H1 (cell line): ENCODE results near the gene MYO7B. TPM values are rescaled to one million over a fixed set of nuclear protein-coding genes. Genes with fewer than 3 reads are reported as not detected.

Source experiments
- CTCF ChIA-PET: fragments of 300-600 bp; sonication (Branson Sonifier 250); formaldehyde crosslinking; loops from one replicate; lab custom pipeline; 2021; ENCODE audit not compliant: partially characterized antibody; lab: Charles Lee
- POLR2A ChIA-PET: fragments of 300-600 bp; sonication (Branson Sonifier 250); formaldehyde crosslinking; loops from one replicate; lab custom pipeline; 2021; ENCODE audit warnings: inconsistent platforms; ENCODE audit not compliant: partially characterized antibody; lab: Charles Lee
- DNase-seq, 2 experiments: peaks; one replicate each; pipeline versions ENCODE4 v3.0.0 to v3.0.0-alpha.2; 2010 to 2022; ENCODE audit warnings: low spot score in 2 of 2, low read depth in 1 of 2, mixed read lengths in 1 of 2
- FAIRE-seq: peaks from 2 replicates; lab custom pipeline; 2011; peaks lifted over from hg19 to GRCh38; lab: Jason Lieb, UNC
- H2AFZ ChIP-seq: 2 replicates; pipeline ENCODE4 v1.8.1; 2012; ENCODE audit warnings: low read length, inconsistent platforms
- H2AK5ac ChIP-seq: 2 replicates; pipeline ENCODE4 v1.6.1; 2013; ENCODE audit warnings: low read depth, low read length
- H2BK120ac ChIP-seq: replicated peaks from 2 replicates; pipeline ENCODE3; 2013; ENCODE audit warnings: low read depth, low read length, inconsistent platforms
- H2BK12ac ChIP-seq: 2 replicates; pipeline ENCODE4 v1.6.1; 2013; ENCODE audit warnings: low read depth, low read length
- H2BK15ac ChIP-seq: 2 replicates; pipeline ENCODE4 v1.6.1; 2013; ENCODE audit warnings: low read length
- H2BK20ac ChIP-seq: 2 replicates; pipeline ENCODE4 v1.6.1; 2013; ENCODE audit warnings: low read length
- H2BK5ac ChIP-seq: 2 replicates; pipeline ENCODE4 v1.6.1; 2013; ENCODE audit warnings: low read depth, low read length
- H3K14ac ChIP-seq: 2 replicates; pipeline ENCODE4 v1.6.1; 2013; ENCODE audit warnings: inconsistent platforms; ENCODE audit not compliant: insufficient read length
- H3K18ac ChIP-seq: 2 replicates; pipeline ENCODE4 v1.6.1; 2013; ENCODE audit warnings: low read length; ENCODE audit errors: extremely low read depth
- H3K23ac ChIP-seq: 2 replicates; pipeline ENCODE4 v1.6.1; 2013; ENCODE audit warnings: inconsistent platforms; ENCODE audit not compliant: insufficient read length
- H3K23me2 ChIP-seq: 2 replicates; pipeline ENCODE4 v1.6.1; 2013; ENCODE audit warnings: low read depth, low read length
- H3K27ac ChIP-seq: 2 replicates; pipeline ENCODE4 v1.6.1; 2011; ENCODE audit warnings: low read depth, low read length, inconsistent platforms
- H3K27me3 ChIP-seq, 4 experiments: replicated peaks in 1 of 4; 1 replicate in 1 of 4; 2 replicates in 3 of 4; pipeline versions ENCODE4 v1.6.1 to v1.8.1; 2011 to 2013; ENCODE audit warnings: low read length in 3 of 4, mild to moderate bottlenecking in 3 of 4, inconsistent platforms in 2 of 4, mixed read lengths in 2 of 4, moderate library complexity in 1 of 4; ENCODE audit not compliant: control insufficient read depth in 3 of 4, insufficient read depth in 3 of 4; ENCODE audit errors: extremely low read depth in 1 of 4
- H3K36me3 ChIP-seq, 4 experiments: 2 replicates each; pipeline versions ENCODE4 v1.6.1 to v1.8.1; 2011 to 2013; ENCODE audit warnings: mild to moderate bottlenecking in 4 of 4, low read length in 3 of 4, moderate library complexity in 2 of 4, control low read depth in 1 of 4, inconsistent platforms in 1 of 4; ENCODE audit not compliant: insufficient read depth in 4 of 4, control insufficient read depth in 2 of 4
- H3K4ac ChIP-seq: replicated peaks from 2 replicates; pipeline ENCODE3; 2013; ENCODE audit warnings: low read length, low read depth, mixed read lengths, inconsistent platforms; ENCODE audit not compliant: insufficient read length
- H3K4me1 ChIP-seq, 4 experiments: replicated peaks in 1 of 4; 1 replicate in 1 of 4; 2 replicates in 3 of 4; pipeline versions ENCODE4 v1.6.1 to v1.8.1; 2011 to 2013; ENCODE audit warnings: low read length in 3 of 4, inconsistent platforms in 2 of 4, mixed read lengths in 1 of 4; ENCODE audit not compliant: insufficient read depth in 4 of 4, control insufficient read depth in 3 of 4
- H3K4me2 ChIP-seq, 2 experiments: 2 replicates each; pipeline versions ENCODE4 v1.6.1 to v1.8.1; 2011 to 2013; ENCODE audit warnings: low read depth in 2 of 2, low read length in 2 of 2, control low read depth in 1 of 2, inconsistent platforms in 1 of 2, mild to moderate bottlenecking in 1 of 2; ENCODE audit not compliant: insufficient read depth in 1 of 2
- H3K4me3 ChIP-seq, 4 experiments: fragments of 200-600, 300-600 bp in 1 of 4; sonication (generic), shearing (Covaris generic), sonication (Bioruptor Twin) in 1 of 4; 2 replicates each; pipeline versions ENCODE4 v1.5.1 to v1.8.1; 2011 to 2016; ENCODE audit warnings: low read length in 4 of 4, low read depth in 3 of 4, control low read depth in 2 of 4, inconsistent platforms in 2 of 4, mild to moderate bottlenecking in 2 of 4, mixed read lengths in 1 of 4, moderate library complexity in 1 of 4; ENCODE audit not compliant: insufficient read depth in 2 of 4; ENCODE audit errors: extremely low read depth in 1 of 4
- H3K56ac ChIP-seq: replicated peaks from 2 replicates; pipeline ENCODE3; 2013; ENCODE audit warnings: low read depth, mild to moderate bottlenecking, mixed read lengths, low read length, inconsistent platforms; ENCODE audit not compliant: insufficient read length
- H3K79me1 ChIP-seq: 2 replicates; pipeline ENCODE4 v1.6.1; 2013; ENCODE audit warnings: low read depth, low read length, control low read depth
- H3K79me2 ChIP-seq, 2 experiments: 2 replicates each; pipeline versions ENCODE4 v1.6.1 to v1.8.1; 2012 to 2013; ENCODE audit warnings: low read length in 2 of 2, mild to moderate bottlenecking in 2 of 2, inconsistent platforms in 1 of 2; ENCODE audit not compliant: insufficient read depth in 2 of 2, control insufficient read depth in 1 of 2
- H3K9ac ChIP-seq, 4 experiments: replicated peaks in 1 of 4; 1 replicate in 1 of 4; 2 replicates in 3 of 4; pipeline versions ENCODE4 v1.6.1 to v1.8.1; 2011 to 2013; ENCODE audit warnings: low read depth in 3 of 4, low read length in 3 of 4, control low read depth in 2 of 4, mild to moderate bottlenecking in 2 of 4, moderate library complexity in 2 of 4, inconsistent platforms in 1 of 4; ENCODE audit errors: extremely low read depth in 1 of 4
- H3K9me3 ChIP-seq, 2 experiments: 2 replicates each; pipeline versions ENCODE4 v1.6.1 to v1.8.1; 2012 to 2013; ENCODE audit warnings: mild to moderate bottlenecking in 2 of 2, moderate library complexity in 2 of 2, control low read depth in 1 of 2, inconsistent platforms in 1 of 2, low read depth in 1 of 2, low read length in 1 of 2, mixed read lengths in 1 of 2; ENCODE audit not compliant: insufficient read depth in 2 of 2
- H4K20me1 ChIP-seq, 2 experiments: replicated peaks in 1 of 2; 2 replicates each; pipeline versions ENCODE3 to v1.8.1; 2011 to 2013; ENCODE audit warnings: inconsistent platforms in 2 of 2, low read length in 2 of 2, mild to moderate bottlenecking in 1 of 2; ENCODE audit not compliant: insufficient read depth in 2 of 2, control insufficient read depth in 1 of 2
- H4K5ac ChIP-seq: 2 replicates; pipeline ENCODE4 v1.6.1; 2013; ENCODE audit warnings: low read length, low read depth, mixed read lengths, inconsistent platforms; ENCODE audit not compliant: insufficient read length
- H4K8ac ChIP-seq: 2 replicates; pipeline ENCODE4 v1.8.0; 2013; ENCODE audit warnings: mild to moderate bottlenecking, moderate library complexity, low read length, inconsistent platforms; ENCODE audit not compliant: insufficient read depth; ENCODE audit errors: extremely low read depth
- H4K91ac ChIP-seq: replicated peaks from 2 replicates; pipeline ENCODE3; 2013; ENCODE audit warnings: low read length, mixed read lengths, inconsistent platforms; ENCODE audit not compliant: insufficient read length
- CEBPB ChIP-seq: IDR thresholded peaks from 2 replicates; pipeline ENCODE4 v1.6.1; 2012; ENCODE audit warnings: low read depth, low read length
- CHD1 ChIP-seq: IDR thresholded peaks from 2 replicates; pipeline ENCODE4 v1.6.1; 2012; ENCODE audit warnings: low read depth, low read length, improper control_type of control experiment
- EGR1 ChIP-seq: IDR thresholded peaks from 2 replicates; pipeline ENCODE4 v1.6.1; 2011; ENCODE audit warnings: low read depth, low read length, borderline replicate concordance
- EP300 ChIP-seq, 2 experiments: IDR thresholded peaks; 1 replicate in 1 of 2; 2 replicates in 1 of 2; pipeline ENCODE4 v1.6.1; 2011 to 2012; ENCODE audit warnings: low read depth in 2 of 2, low read length in 2 of 2, mild to moderate bottlenecking in 2 of 2, borderline replicate concordance in 1 of 2, inconsistent platforms in 1 of 2, moderate library complexity in 1 of 2
- FOSL1 ChIP-seq: IDR thresholded peaks from 2 replicates; pipeline ENCODE4 v1.6.1; 2011; ENCODE audit warnings: mild to moderate bottlenecking, low read depth, low read length, moderate library complexity; ENCODE audit not compliant: insufficient read depth
- HDAC6 ChIP-seq: IDR thresholded peaks from one replicate; pipeline ENCODE4 v1.7.1; 2012; ENCODE audit warnings: low read depth, mild to moderate bottlenecking, inconsistent platforms, low read length, moderate library complexity
- KDM5A ChIP-seq: fragments of 200-600 bp; IDR thresholded peaks from 2 replicates; pipeline ENCODE4 v1.7.1; 2012; ENCODE audit warnings: mild to moderate bottlenecking, low read length, inconsistent platforms, mixed read lengths
- RXRA ChIP-seq: IDR thresholded peaks from 2 replicates; pipeline ENCODE4 v1.6.1; 2011; ENCODE audit warnings: low read depth, mild to moderate bottlenecking, low read length, moderate library complexity; ENCODE audit not compliant: insufficient read depth
- SP2 ChIP-seq: IDR thresholded peaks from 2 replicates; pipeline ENCODE4 v1.6.1; 2012; ENCODE audit warnings: mild to moderate bottlenecking, low read length, inconsistent platforms
- TAF1 ChIP-seq: IDR thresholded peaks from 2 replicates; pipeline ENCODE4 v1.6.1; 2011; ENCODE audit warnings: mild to moderate bottlenecking, low read depth, low read length
- TAF7 ChIP-seq: optimal IDR thresholded peaks from 2 replicates; pipeline ENCODE3; 2011; ENCODE audit warnings: low read depth, mild to moderate bottlenecking, inconsistent platforms, low read length, moderate library complexity, borderline replicate concordance
- TCF12 ChIP-seq: IDR thresholded peaks from 2 replicates; pipeline ENCODE4 v1.6.1; 2011; ENCODE audit warnings: low read depth, mild to moderate bottlenecking, low read length
- WGBS, 2 experiments: shearing (Covaris generic) in 1 of 2; methylation state at CpG; one replicate each; pipeline versions ENCODE4 v1.1.6 to v1.1.7; 2013 to 2015; ENCODE audit warnings: low lambda C conversion rate in 2 of 2, mixed read lengths in 2 of 2, inconsistent platforms in 1 of 2, low coverage in 1 of 2, missing lambda C conversion rate in 1 of 2; ENCODE audit not compliant: insufficient replicate concordance in 2 of 2, insufficient coverage in 1 of 2, insufficient read length in 1 of 2; ENCODE audit errors: extremely low coverage in 1 of 2, missing lambda C conversion rate in 1 of 2; 5-methylcytosine and 5-hydroxymethylcytosine counted together
- polyA plus RNA-seq, 7 experiments: library from polyadenylated mRNA; depleted of rRNA in 3 of 7; stranded (reverse) in 5 of 7; unstranded in 2 of 7; fragments of >200 nt in 5 of 7; fragments of 200-250 nt in 2 of 7; gene quantifications; 1 replicate in 5 of 7; 2 replicates in 1 of 7; 4 replicates in 1 of 7; pipeline versions ENCODE4 v1.2.1 to v1.2.3, GENCODE V29; 2011 to 2013; ENCODE audit warnings: missing spikeins in 2 of 7, mixed read lengths in 2 of 7
- total RNA-seq: library from RNA; stranded (reverse); fragmentation: NEBNext Ultra II Directional; extraction: Animal tissue kit (Norgen Biotek cat#: 25700); gene quantifications from 2 replicates; pipeline ENCODE4 v1.2.1, GENCODE V29; 2021

MYO7B gene
- total and polyA plus RNA-seq, 2 of the 8 experiments (the other 6 are each of a cell fraction or from before 2014, with no cell fraction given) = not detected

- H3K23ac ChIP-seq = no peak overlapping the region
- no peak overlapping the region for H3K27ac ChIP-seq
- no peak overlapping the region for H4K8ac ChIP-seq
- no peaks in the 10 kb centered on the region for H3K9me3 ChIP-seq
- DNase-seq (no peak), FAIRE-seq (no peak)
- no peak overlapping the region for H3K56ac ChIP-seq
- H3K23me2 ChIP-seq = peaks cover 3% of the 10 kb centered on the region; the same call in 1 of the 2 replicates
- H3K9ac ChIP-seq = no peak overlapping the region
- H3K18ac ChIP-seq = no peak overlapping the region
- no peak overlapping the region for H2BK120ac ChIP-seq
- no peaks in the 10 kb centered on the region for H3K36me3 ChIP-seq
- H3K4me2 ChIP-seq = no peak overlapping the region
- no peak overlapping the region for H3K4ac ChIP-seq
- no peaks in the 10 kb centered on the region for H4K20me1 ChIP-seq
- no peak overlapping the region for H2BK20ac ChIP-seq
- 90% methylated on average over 13 of the region's 14 CpGs; no CpG with 5 or more reads in 1 of the 2 experiments for WGBS, 2 experiments
- H3K79me1 ChIP-seq = no peaks in the 10 kb centered on the region
- H2BK5ac ChIP-seq = no peak overlapping the region
- ChIA-PET POLR2A (no interaction called here), CTCF (interaction anchor here (0.8 to 4.1 kb wide), 4 partner anchors 11 to 70 kb away, joined by 4 to 15 read pairs (median 5); no protein-coding TSS in a partner anchor)
- H2AK5ac ChIP-seq = no peak overlapping the region
- no peak overlapping the region for H2AFZ ChIP-seq
- H3K27me3 ChIP-seq = peaks cover 9 to 33% (median 25%) of the 10 kb centered on the region in 4 experiments
- no peaks in the 10 kb centered on the region for H3K79me2 ChIP-seq
- no peak overlapping the region for H2BK15ac ChIP-seq
- no peak overlapping the region for H2BK12ac ChIP-seq
- no peak overlapping the region for H4K91ac ChIP-seq
- no peak overlapping the region for H4K5ac ChIP-seq
- peaks cover 0 to 3% (median 0%) of the 10 kb centered on the region in 4 experiments; a peak in 4 of 7 replicates for H3K4me1 ChIP-seq
- no peak overlapping the region for H3K14ac ChIP-seq
- no peak overlapping the region for H3K4me3 ChIP-seq
- no peak for TF ChIP-seq FOSL1
- no peak for TF ChIP-seq EGR1
- no peak for TF ChIP-seq TAF1
- TF ChIP-seq KDM5A = no peak
- no peak for TF ChIP-seq TCF12
- TF ChIP-seq HDAC6 = no peak
- TF ChIP-seq RXRA = no peak
- TF ChIP-seq EP300 (IDR thresholded peaks at IDR 0.05; ENCODE audit: borderline replicate concordance in 1 of 2, low read depth in 2 of 2, low read length in 2 of 2) = no peak
- no peak for TF ChIP-seq SP2
- no peak for TF ChIP-seq CHD1
- TF ChIP-seq TAF7 = no peak
- TF ChIP-seq CEBPB = no peak
These were observed 125.7 kb downstream of the MYO7B start for GRCh38 chr2:127661072-127661649.
